HepG2 (cell line): ENCODE measurements around the gene CCNB1IP1. TPM values are rescaled to one million over a fixed set of nuclear protein-coding genes. Genes with fewer than 3 reads are reported as not detected.

Experiments
- FOXO1 ChIP-seq: sonication (generic); formaldehyde crosslinking; IDR thresholded peaks from 2 replicates; pipeline ENCODE4 v1.4.0; 2020; ENCODE audit warnings: missing genetic modification reagents
- MXI1 ChIP-seq: IDR thresholded peaks from 3 replicates; pipeline ENCODE4 v1.6.1; 2012; ENCODE audit warnings: low read depth, low read length, inconsistent platforms, borderline replicate concordance
- NFIC ChIP-seq: IDR thresholded peaks from 2 replicates; pipeline ENCODE4 v1.6.1; 2012; ENCODE audit warnings: mild to moderate bottlenecking, low read length, inconsistent platforms
- ZNF274 ChIP-seq: sonication (generic); formaldehyde crosslinking; IDR thresholded peaks from 2 replicates; pipeline ENCODE4 v1.5.1; 2020; ENCODE audit warnings: mild to moderate bottlenecking, missing genetic modification reagents
- ZNF468 ChIP-seq: sonication (generic); formaldehyde crosslinking; IDR thresholded peaks from 2 replicates; pipeline ENCODE4 v1.8.0; 2022; ENCODE audit warnings: mild to moderate bottlenecking, moderate library complexity, missing genetic modification reagents
- polyA plus RNA-seq, 8 experiments: library from polyadenylated mRNA; depleted of rRNA in 3 of 8; stranded (reverse) in 7 of 8; unstranded in 1 of 8; fragments of >200 nt; fragmentation: Illumina TruSeq in 4 of 8; extraction: Trizol in 4 of 8; gene quantifications; 2 replicates each; pipeline versions ENCODE4 v1.2.1 to v1.2.3, GENCODE V29; 2011 to 2016; ENCODE audit warnings: low read depth in 4 of 8, missing spikeins in 1 of 8, mixed read lengths in 1 of 8; ENCODE audit not compliant: insufficient read depth in 1 of 8
- total RNA-seq, 5 experiments: library from RNA; depleted of rRNA; stranded (reverse); fragments of >200 nt; fragmentation: Illumina TruSeq; extraction: Trizol; gene quantifications; 2 replicates each; pipeline ENCODE4 v1.2.3, GENCODE V29; 2016; ENCODE audit warnings: low read depth in 1 of 5
- TF ChIP-seq, protein P1 (sequence below): sonication (generic); formaldehyde crosslinking; IDR thresholded peaks from 2 replicates; pipeline ENCODE4 v1.5.1; 2020; ENCODE audit warnings: mild to moderate bottlenecking, missing genetic modification reagents, borderline replicate concordance
- TF ChIP-seq, protein P2 (sequence below): sonication (generic); formaldehyde crosslinking; IDR thresholded peaks from 2 replicates; pipeline ENCODE4 v1.9.0; 2021; ENCODE audit warnings: missing genetic modification reagents, borderline replicate concordance
- TF ChIP-seq, protein P3 (sequence below): sonication (generic); formaldehyde crosslinking; IDR thresholded peaks from 2 replicates; pipeline ENCODE4 v1.4.0; 2020; ENCODE audit warnings: missing genetic modification reagents

Gene CCNB1IP1
- total and polyA plus RNA-seq, 2 of the 13 experiments (the other 11 are each of a cell fraction or from before 2014, with no cell fraction given): 98.3 to 125 TPM

DNA sequence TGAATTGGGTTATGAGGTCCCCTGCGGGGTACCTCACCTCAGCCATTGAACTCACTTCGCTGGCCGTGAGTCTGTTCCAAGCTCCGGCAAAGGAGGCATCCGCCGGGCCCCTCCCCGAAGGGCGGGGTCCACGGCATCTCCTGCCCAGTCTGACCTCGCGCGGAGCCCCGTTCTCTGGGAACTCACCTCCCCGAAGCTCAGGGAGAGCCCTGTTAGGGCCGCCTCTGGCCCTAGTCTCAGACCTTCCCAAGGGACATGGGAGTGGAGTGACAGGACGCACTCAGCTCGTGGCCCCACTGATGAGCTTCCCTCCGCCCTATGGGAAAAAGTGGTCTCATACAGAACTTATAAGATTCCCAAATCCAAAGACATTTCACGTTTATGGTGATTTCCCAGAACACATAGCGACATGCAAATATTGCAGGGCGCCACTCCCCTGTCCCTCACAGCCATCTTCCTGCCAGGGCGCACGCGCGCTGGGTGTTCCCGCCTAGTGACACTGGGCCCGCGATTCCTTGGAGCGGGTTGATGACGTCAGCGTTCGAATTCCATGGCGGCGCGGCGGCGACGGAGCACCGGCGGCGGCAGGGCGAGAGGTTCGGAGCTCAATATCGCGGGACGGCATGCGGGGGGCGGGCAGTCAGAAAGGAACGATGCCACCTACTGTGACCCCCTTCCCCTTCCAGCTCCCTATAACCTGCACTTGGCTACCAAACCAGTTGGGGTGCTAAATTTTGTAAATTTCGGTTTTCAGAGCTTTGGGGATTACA, 10.2 kb upstream of the CCNB1IP1 start, which contains the start of gene PARP2 (continued):
- TF ChIP-seq, protein P1, sequence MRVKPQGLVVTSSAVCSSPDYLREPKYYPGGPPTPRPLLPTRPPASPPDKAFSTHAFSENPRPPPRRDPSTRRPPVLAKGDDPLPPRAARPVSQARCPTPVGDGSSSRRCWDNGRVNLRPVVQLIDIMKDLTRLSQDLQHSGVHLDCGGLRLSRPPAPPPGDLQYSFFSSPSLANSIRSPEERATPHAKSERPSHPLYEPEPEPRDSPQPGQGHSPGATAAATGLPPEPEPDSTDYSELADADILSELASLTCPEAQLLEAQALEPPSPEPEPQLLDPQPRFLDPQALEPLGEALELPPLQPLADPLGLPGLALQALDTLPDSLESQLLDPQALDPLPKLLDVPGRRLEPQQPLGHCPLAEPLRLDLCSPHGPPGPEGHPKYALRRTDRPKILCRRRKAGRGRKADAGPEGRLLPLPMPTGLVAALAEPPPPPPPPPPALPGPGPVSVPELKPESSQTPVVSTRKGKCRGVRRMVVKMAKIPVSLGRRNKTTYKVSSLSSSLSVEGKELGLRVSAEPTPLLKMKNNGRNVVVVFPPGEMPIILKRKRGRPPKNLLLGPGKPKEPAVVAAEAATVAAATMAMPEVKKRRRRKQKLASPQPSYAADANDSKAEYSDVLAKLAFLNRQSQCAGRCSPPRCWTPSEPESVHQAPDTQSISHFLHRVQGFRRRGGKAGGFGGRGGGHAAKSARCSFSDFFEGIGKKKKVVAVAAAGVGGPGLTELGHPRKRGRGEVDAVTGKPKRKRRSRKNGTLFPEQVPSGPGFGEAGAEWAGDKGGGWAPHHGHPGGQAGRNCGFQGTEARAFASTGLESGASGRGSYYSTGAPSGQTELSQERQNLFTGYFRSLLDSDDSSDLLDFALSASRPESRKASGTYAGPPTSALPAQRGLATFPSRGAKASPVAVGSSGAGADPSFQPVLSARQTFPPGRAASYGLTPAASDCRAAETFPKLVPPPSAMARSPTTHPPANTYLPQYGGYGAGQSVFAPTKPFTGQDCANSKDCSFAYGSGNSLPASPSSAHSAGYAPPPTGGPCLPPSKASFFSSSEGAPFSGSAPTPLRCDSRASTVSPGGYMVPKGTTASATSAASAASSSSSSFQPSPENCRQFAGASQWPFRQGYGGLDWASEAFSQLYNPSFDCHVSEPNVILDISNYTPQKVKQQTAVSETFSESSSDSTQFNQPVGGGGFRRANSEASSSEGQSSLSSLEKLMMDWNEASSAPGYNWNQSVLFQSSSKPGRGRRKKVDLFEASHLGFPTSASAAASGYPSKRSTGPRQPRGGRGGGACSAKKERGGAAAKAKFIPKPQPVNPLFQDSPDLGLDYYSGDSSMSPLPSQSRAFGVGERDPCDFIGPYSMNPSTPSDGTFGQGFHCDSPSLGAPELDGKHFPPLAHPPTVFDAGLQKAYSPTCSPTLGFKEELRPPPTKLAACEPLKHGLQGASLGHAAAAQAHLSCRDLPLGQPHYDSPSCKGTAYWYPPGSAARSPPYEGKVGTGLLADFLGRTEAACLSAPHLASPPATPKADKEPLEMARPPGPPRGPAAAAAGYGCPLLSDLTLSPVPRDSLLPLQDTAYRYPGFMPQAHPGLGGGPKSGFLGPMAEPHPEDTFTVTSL: peak; percentile 44; the same call in 1 of the 2 replicates
- TF ChIP-seq NFIC (no peak; the same call in 1 of the 2 replicates), ZNF274 (CRISPR knock-in tag) (peak; percentile 98), MXI1 (peak; percentile 77; the same call in 1 of the 3 replicates), ZNF468 (CRISPR knock-in tag) (no peak), FOXO1 (CRISPR knock-in tag) (no peak)
- TF ChIP-seq, protein P2, sequence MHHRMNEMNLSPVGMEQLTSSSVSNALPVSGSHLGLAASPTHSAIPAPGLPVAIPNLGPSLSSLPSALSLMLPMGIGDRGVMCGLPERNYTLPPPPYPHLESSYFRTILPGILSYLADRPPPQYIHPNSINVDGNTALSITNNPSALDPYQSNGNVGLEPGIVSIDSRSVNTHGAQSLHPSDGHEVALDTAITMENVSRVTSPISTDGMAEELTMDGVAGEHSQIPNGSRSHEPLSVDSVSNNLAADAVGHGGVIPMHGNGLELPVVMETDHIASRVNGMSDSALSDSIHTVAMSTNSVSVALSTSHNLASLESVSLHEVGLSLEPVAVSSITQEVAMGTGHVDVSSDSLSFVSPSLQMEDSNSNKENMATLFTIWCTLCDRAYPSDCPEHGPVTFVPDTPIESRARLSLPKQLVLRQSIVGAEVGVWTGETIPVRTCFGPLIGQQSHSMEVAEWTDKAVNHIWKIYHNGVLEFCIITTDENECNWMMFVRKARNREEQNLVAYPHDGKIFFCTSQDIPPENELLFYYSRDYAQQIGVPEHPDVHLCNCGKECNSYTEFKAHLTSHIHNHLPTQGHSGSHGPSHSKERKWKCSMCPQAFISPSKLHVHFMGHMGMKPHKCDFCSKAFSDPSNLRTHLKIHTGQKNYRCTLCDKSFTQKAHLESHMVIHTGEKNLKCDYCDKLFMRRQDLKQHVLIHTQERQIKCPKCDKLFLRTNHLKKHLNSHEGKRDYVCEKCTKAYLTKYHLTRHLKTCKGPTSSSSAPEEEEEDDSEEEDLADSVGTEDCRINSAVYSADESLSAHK (CRISPR knock-in tag): no peak
- TF ChIP-seq, protein P3, sequence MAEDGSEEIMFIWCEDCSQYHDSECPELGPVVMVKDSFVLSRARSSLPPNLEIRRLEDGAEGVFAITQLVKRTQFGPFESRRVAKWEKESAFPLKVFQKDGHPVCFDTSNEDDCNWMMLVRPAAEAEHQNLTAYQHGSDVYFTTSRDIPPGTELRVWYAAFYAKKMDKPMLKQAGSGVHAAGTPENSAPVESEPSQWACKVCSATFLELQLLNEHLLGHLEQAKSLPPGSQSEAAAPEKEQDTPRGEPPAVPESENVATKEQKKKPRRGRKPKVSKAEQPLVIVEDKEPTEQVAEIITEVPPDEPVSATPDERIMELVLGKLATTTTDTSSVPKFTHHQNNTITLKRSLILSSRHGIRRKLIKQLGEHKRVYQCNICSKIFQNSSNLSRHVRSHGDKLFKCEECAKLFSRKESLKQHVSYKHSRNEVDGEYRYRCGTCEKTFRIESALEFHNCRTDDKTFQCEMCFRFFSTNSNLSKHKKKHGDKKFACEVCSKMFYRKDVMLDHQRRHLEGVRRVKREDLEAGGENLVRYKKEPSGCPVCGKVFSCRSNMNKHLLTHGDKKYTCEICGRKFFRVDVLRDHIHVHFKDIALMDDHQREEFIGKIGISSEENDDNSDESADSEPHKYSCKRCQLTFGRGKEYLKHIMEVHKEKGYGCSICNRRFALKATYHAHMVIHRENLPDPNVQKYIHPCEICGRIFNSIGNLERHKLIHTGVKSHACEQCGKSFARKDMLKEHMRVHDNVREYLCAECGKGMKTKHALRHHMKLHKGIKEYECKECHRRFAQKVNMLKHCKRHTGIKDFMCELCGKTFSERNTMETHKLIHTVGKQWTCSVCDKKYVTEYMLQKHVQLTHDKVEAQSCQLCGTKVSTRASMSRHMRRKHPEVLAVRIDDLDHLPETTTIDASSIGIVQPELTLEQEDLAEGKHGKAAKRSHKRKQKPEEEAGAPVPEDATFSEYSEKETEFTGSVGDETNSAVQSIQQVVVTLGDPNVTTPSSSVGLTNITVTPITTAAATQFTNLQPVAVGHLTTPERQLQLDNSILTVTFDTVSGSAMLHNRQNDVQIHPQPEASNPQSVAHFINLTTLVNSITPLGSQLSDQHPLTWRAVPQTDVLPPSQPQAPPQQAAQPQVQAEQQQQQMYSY (CRISPR knock-in tag): peak; percentile 72
